ENCODE results near the gene CYP2U1. TPM values are rescaled to one million over a fixed set of nuclear protein-coding genes. Genes with fewer than 3 reads are reported as not detected.

The CYP2U1 gene
- total RNA-seq, 4 donors from 2014 or later = 3.5 to 8.6 (median 5.1) TPM

- H3K9me3 ChIP-seq = no peaks in the 10 kb centered on the region
- H3K27ac ChIP-seq = no peak overlapping the region
- no peak for DNase-seq
- in situ Hi-C loops (cut with MboI; ENCODE audit: low pct_ligation_motif_present in 1 of 4, low pct_unique_long_range_greater_than_20kb in 1 of 4, low sequenced_read_pairs in 3 of 4) (no loop called here), intact Hi-C loops (cut with DNase I; ENCODE audit: low total_unique reads) (no loop called here)
- WGBS, 2 donors (ENCODE audit: low coverage in 1 of 2) = 93% methylated on average over 2 to 3 of the region's 3 CpGs
- no peak overlapping the region for H3K4me3 ChIP-seq
- no peaks in the 10 kb centered on the region for H3K27me3 ChIP-seq
- peaks cover 0 to 15% (median 4%) of the 10 kb centered on the region in 4 donors for H3K4me1 ChIP-seq
- TF ChIP-seq CTCF (IDR thresholded peaks at IDR 0.05) = no peak
- H3K36me3 ChIP-seq = peaks cover 0 to 4% (median 0%) of the 10 kb centered on the region in 4 donors
Observed at GRCh38 chr4:108001540-108002135, 70.3 kb downstream of the CYP2U1 start.

Other genes starting within 250 kb of the CYP2U1 start
- gene PAPSS1, start 211.3 kb upstream of the CYP2U1 start, total RNA-seq = 10 to 100 TPM in 3 of 4 donors, 1 to 10 TPM in 1; 7.5 to 23.3 (median 16.8) TPM
- 100 to 1,000 TPM in 3 of 4 donors, 10 to 100 TPM in 1; 75.8 to 203 (median 122) TPM for gene SGMS2, start 106.6 kb upstream of the CYP2U1 start, total RNA-seq
- 100 to 1,000 TPM in 3 of 4 donors, 10 to 100 TPM in 1; 47.5 to 135 (median 117) TPM for gene HADH, start 58.3 kb downstream of the CYP2U1 start, total RNA-seq
- 10 to 100 TPM in 1 of 4 donors, 1 to 10 TPM in 3; 1.4 to 29.2 (median 8.7) TPM for gene LEF1, start 237.4 kb downstream of the CYP2U1 start, total RNA-seq

Data from transverse colon (tissue), 4 donors.